Cardiac septum (tissue), 1 donor: ENCODE data around the gene CEL. TPM values are rescaled to one million over a fixed set of nuclear protein-coding genes. Genes with fewer than 3 reads are reported as not detected.
A peak's percentile ranks its signal among the peaks of the same experiment; 100 is the strongest.

ENCODE experiments used
- DNase-seq: peaks from one replicate; pipeline ENCODE4 v3.0.0-alpha.2; 2020; ENCODE audit warnings: low spot score
- intact Hi-C: fragments of 100-400 bp; cut with DNase I; formaldehyde crosslinking; loops from one replicate; pipeline ENCODE4 v1.14.0; 2022
- total RNA-seq: library from RNA; stranded (reverse); fragmentation: NEBNext Ultra II Directional; extraction: Animal tissue kit (Norgen Biotek cat#: 25700); gene quantifications from one replicate; pipeline ENCODE4 v1.2.1, GENCODE V29; 2021
- donor health status: DM: no; HTN: no; CAD: no.

CEL gene
- total RNA-seq, 1 donor from 2014 or later: 0.59 TPM

GRCh38 chr9:133044661-133045060 is 17.1 kb upstream of the CEL start:
- intact Hi-C loops: loop anchor here (5.0 kb wide), 1 partner anchor 58 kb away; no protein-coding TSS in a partner anchor
- DNase-seq: no peak

GRCh38 chr9:133045132-133045531 is 16.6 kb upstream of the CEL start:
- no peak for DNase-seq
- intact Hi-C loops: no loop called here

GRCh38 chr9:133046196-133046899 is 15.4 kb upstream of the CEL start:
- no peak for DNase-seq
- intact Hi-C loops: no loop called here

GRCh38 chr9:133046900-133047295 is 14.9 kb upstream of the CEL start:
- intact Hi-C loops: no loop called here
- no peak for DNase-seq

DNA sequence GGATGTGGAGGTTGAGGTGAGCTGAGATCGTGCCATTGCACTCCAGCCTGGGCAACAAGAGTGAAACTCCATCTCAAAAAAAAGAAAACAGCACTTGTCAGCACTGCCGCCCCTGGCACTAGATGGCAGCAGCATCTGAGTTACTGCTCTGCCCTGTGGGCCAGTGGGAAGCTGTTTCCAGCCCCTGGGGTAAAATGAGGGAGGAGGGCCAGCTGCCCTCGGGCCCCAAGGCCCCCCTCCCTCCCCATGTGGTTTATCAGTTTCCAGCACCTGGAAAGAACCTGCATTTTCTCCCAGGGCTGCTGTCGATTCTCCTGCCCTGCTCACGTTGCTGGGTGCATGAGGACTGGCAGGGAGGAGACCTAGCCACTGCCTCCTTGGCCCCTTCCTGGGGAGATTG is 13.2 kb upstream of the CEL start:
- intact Hi-C loops: no loop called here
- no peak for DNase-seq

DNA sequence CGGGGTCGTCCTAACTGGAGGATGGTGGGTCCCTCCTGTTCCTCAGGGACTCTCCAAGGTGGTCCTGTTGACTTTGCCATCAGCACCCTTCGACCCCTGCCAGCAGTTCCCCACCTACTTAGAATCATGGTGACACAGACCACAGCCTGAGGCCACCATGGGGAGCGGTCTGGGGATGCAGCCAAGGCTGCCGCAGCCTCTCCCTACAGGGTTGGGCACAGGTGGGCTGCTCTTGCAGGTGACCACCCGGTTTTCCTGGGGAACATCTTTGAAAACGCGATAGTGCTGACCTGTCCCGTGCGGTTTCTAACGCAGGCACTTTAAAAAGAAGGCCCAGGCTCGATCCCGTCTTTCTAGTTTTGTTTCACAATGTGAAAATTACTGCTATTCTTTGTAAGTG is 12.7 kb upstream of the CEL start:
- intact Hi-C loops: no loop called here
- no peak for DNase-seq

- no peak for DNase-seq
- intact Hi-C loops: loop anchor here (5.0 kb wide), 1 partner anchor 97 kb away; no protein-coding TSS in a partner anchor
These were observed 11.6 kb upstream of the CEL start for GRCh38 chr9:133050142-133050541.

DNA sequence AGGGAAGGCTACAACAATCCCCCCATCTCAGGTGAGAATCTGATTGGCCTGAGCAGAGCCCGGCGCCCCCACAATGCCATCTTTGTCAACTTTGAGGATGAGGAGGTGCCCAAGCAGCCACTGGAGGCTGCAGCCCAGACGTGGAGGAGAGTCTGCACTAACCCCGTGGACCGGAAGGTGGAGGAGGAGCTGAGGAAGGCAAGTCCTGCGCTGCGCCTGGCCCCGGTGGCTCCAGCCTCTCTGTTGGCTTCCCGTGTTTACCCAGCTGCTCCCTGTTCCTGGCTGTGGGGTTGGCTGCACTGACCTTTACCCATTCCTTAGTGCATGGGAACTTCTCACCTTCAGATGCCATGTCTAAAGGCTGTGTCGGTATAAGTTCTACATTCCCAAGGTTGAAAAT is 11.0 kb upstream of the CEL start:
- intact Hi-C loops: loop anchor here (5.0 kb wide), 1 partner anchor 97 kb away; no protein-coding TSS in a partner anchor
- DNase-seq: no peak

- no peak for DNase-seq
- intact Hi-C loops: loop anchor here (5.0 kb wide), 1 partner anchor 96 kb away; no protein-coding TSS in a partner anchor
These were observed 10.4 kb upstream of the CEL start for GRCh38 chr9:133051281-133051900.

DNA sequence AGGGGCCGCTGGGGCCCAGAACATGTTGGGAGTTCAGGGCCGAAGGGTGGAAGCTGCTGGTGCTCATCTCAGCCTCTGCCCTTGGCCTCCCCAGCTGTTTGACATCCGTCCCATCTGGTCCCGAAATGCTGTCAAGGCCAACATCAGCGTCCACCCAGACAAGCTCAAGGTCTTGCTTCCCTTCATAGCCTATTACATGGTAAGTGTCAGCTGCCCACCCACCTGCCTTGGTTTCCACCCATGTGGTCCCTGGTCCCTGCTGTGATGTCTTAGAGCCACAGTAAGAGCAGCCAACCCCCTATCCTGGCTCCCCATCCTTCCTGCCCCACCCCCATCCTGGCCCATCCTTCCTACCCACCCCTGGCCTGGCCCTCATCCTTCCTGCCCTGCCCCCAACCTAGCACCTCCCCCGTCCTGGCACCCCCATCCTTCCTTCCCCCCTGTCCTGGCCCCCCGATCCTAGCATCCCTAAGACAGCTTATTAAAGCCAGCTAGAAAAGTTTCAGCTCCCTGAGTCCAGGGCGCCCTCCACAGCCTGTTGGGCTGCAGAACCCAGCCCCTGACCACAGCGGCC is 9.7 kb upstream of the CEL start:
- no peak for DNase-seq

GRCh38 chr9:133054194-133054890 is 7.4 kb upstream of the CEL start:
- intact Hi-C loops: loop anchor here (5.0 kb wide), 1 partner anchor 93 kb away; no protein-coding TSS in a partner anchor
- DNase-seq: no peak

More for the DNA sequence above, 9.7 kb upstream of the CEL start:
- intact Hi-C loops: loop anchor here (5.0 kb wide), 1 partner anchor 95 kb away; no protein-coding TSS in a partner anchor

DNA sequence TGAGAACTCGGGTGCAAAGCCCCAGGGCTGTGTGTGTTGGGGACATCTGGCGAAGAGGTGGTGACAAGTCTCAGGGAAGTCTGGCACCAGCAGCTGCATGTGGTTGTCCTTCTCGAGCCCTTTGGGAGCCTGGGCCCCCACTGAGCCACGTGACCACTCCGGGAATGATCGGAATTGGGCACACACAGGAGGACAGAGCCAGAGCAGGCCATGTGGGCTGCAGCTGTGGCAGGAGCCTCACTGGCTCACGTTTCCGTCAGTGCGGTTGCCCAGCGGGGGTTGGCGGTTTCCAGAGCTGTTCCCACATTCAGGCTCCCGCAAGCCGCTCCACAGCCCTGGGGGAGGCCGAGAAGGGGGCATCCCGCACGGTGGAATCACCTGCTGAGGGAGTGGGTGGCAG is 6.8 kb upstream of the CEL start:
- intact Hi-C loops: loop anchor here (5.0 kb wide), 2 partner anchors 82 to 92 kb away; no protein-coding TSS in a partner anchor
- peak; percentile 88 for DNase-seq

GRCh38 chr9:133055788-133056420 is 5.9 kb upstream of the CEL start:
- intact Hi-C loops: loop anchor here (5.0 kb wide), 1 partner anchor 81 kb away; no protein-coding TSS in a partner anchor
- DNase-seq: no peak

DNA sequence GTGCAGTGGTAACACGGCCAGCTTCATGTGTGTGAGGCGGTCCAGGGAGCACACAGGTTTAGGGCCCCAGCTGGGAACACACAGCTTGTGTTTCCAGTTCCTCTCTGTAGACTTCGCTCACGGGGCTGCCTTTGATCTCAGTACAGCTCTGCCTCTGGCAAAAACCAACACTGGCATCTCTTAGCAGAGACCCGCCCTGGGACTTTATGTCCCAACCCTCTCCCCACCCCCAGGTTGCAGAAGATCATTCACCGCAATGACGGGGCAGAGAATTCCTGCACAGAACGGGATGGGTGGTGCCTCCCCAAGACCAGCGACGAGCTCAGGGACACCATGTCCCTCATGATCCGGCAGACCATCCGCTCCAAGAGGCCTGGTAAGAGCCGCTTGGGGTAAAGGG is 5.2 kb upstream of the CEL start:
- no peak for DNase-seq
- intact Hi-C loops: loop anchor here (5.0 kb wide), 1 partner anchor 81 kb away; no protein-coding TSS in a partner anchor

- intact Hi-C loops: loop anchor here (5.0 kb wide), 1 partner anchor 80 kb away; no protein-coding TSS in a partner anchor
- DNase-seq: no peak
These were observed 4.8 kb upstream of the CEL start for GRCh38 chr9:133057006-133057405.

DNA sequence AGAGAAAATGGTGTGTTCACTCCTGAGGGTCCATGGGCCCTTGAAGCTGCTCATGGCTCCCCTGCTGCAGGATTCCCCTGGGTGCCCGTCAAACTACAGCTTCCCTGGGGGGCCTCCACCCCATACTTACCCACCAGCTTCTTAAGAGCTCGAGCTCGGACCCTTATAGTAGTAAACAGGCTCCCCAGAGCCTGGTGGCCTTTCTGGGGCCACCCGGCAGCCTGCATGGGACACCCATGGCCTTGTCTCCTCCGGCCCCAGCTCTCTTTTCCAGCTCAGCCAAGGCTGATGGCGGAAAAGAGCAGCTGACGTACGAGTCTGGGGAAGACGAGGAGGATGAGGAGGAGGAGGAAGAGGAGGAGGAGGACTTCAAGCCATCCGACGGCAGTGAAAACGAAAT is 4.2 kb upstream of the CEL start:
- no peak for DNase-seq
- intact Hi-C loops: loop anchor here (5.0 kb wide), 1 partner anchor 80 kb away; no protein-coding TSS in a partner anchor

DNA sequence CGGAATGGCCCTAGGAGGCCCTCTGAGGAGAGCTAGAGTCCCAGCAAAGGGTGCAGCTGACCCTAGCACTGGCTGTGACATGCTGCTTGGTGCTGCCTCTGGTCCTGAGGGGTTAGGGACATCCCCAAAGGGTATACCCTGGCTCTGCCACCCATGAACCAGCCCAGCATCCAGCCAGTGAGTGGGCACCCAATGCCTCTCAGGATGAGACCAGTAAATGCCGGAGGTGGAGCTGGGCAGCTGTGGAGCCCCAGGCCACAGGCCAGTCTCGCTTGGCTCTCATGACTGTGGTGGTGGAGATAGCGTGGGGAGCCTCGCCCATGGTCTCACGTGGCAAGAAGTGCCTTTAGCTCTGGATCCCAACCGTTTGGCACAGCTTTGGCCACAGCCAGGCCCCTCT is 3.7 kb upstream of the CEL start:
- intact Hi-C loops: loop anchor here (5.0 kb wide), 1 partner anchor 79 kb away; no protein-coding TSS in a partner anchor
- no peak for DNase-seq

- DNase-seq: no peak
- intact Hi-C loops: loop anchor here (5.0 kb wide), 1 partner anchor 79 kb away; no protein-coding TSS in a partner anchor
These were observed 3.0 kb upstream of the CEL start for GRCh38 chr9:133058550-133059320.
